WTC11 (cell line): ENCODE results near the gene ARMC2. TPM values are rescaled to one million over a fixed set of nuclear protein-coding genes. Genes with fewer than 3 reads are reported as not detected.

ENCODE experiments used
- ATAC-seq: fragments of 200-7000 bp; cut with Tn5 transposase; 2 replicates; pipeline ENCODE4 v1.10.0; 2021; ENCODE audit warnings: mild to moderate bottlenecking, moderate library complexity
- CTCF ChIA-PET: fragments of 300-600 bp; sonication (Branson Sonifier 250); formaldehyde crosslinking; loops from one replicate; lab custom pipeline; 2021; ENCODE audit warnings: antibody characterized with exemption; lab: Charles Lee
- POLR2A ChIA-PET: fragments of 350-600 bp; sonication (Branson Sonifier 250); formaldehyde crosslinking; loops from one replicate; lab custom pipeline; 2021; ENCODE audit warnings: antibody characterized with exemption; lab: Charles Lee
- DNase-seq: peaks from one replicate; pipeline ENCODE4 v3.0.0; 2021; ENCODE audit warnings: low spot score
- H3K27ac Mint-ChIP-seq: 2 replicates; pipeline ENCODE4 v1.8.0; 2021; ENCODE audit warnings: mixed read lengths
- H3K27me3 Mint-ChIP-seq: 2 replicates; pipeline ENCODE4 v1.8.0; 2021; ENCODE audit warnings: low read depth, mild to moderate bottlenecking, moderate library complexity, mixed read lengths
- H3K36me3 Mint-ChIP-seq: 2 replicates; pipeline ENCODE4 v1.8.0; 2021; ENCODE audit warnings: mixed read lengths
- H3K4me1 Mint-ChIP-seq: 2 replicates; pipeline ENCODE4 v1.8.0; 2022; ENCODE audit warnings: mixed read lengths
- H3K4me3 Mint-ChIP-seq: 2 replicates; pipeline ENCODE4 v1.8.0; 2021; ENCODE audit warnings: mild to moderate bottlenecking, moderate library complexity, mixed read lengths
- H3K9me3 Mint-ChIP-seq: 2 replicates; pipeline ENCODE4 v1.8.0; 2021; ENCODE audit warnings: mixed read lengths
- CTCF ChIP-seq: fragments of 200-600 bp; IDR thresholded peaks from 2 replicates; pipeline ENCODE4 v1.8.0; 2022; ENCODE audit warnings: antibody characterized with exemption
- FOXP1 ChIP-seq: sonication (generic); formaldehyde crosslinking; IDR thresholded peaks from 2 replicates; pipeline ENCODE4 v1.8.0; 2022; ENCODE audit warnings: missing genetic modification reagents, mild to moderate bottlenecking, moderate library complexity, borderline replicate concordance
- GTF2I ChIP-seq: fragments of 250-450 bp; sonication (Bioruptor Pico); conservative IDR thresholded peaks from 2 replicates; pipeline ENCODE4 v1.4.0; 2021; ENCODE audit warnings: mild to moderate bottlenecking
- IRF2 ChIP-seq: sonication (generic); formaldehyde crosslinking; IDR thresholded peaks from 2 replicates; pipeline ENCODE4 v1.8.0; 2022; ENCODE audit warnings: low read depth, missing genetic modification reagents, borderline replicate concordance
- MAX ChIP-seq: sonication (generic); formaldehyde crosslinking; IDR thresholded peaks from 2 replicates; pipeline ENCODE4 v1.8.0; 2022; ENCODE audit warnings: mild to moderate bottlenecking, missing genetic modification reagents
- OVOL2 ChIP-seq: fragments of 250-450 bp; sonication (Bioruptor Pico); IDR thresholded peaks from 2 replicates; pipeline ENCODE4 v1.9.0; 2021; ENCODE audit warnings: mild to moderate bottlenecking, borderline replicate concordance
- PRDM15 ChIP-seq: sonication (generic); formaldehyde crosslinking; IDR thresholded peaks from 2 replicates; pipeline ENCODE4 v1.8.0; 2022; ENCODE audit warnings: missing genetic modification reagents
- RELA ChIP-seq: sonication (generic); formaldehyde crosslinking; IDR thresholded peaks from 2 replicates; pipeline ENCODE4 v1.8.1; 2022; ENCODE audit warnings: missing genetic modification reagents, mild to moderate bottlenecking, borderline replicate concordance
- TEAD4 ChIP-seq: sonication (generic); formaldehyde crosslinking; IDR thresholded peaks from 2 replicates; pipeline ENCODE4 v1.8.0; 2022; ENCODE audit warnings: mild to moderate bottlenecking, missing genetic modification reagents
- TP53 ChIP-seq: sonication (generic); formaldehyde crosslinking; IDR thresholded peaks from 2 replicates; pipeline ENCODE4 v1.8.1; 2023; ENCODE audit warnings: mild to moderate bottlenecking, missing genetic modification reagents
- USF1 ChIP-seq: sonication (generic); formaldehyde crosslinking; IDR thresholded peaks from 2 replicates; pipeline ENCODE4 v1.8.0; 2022; ENCODE audit warnings: mild to moderate bottlenecking, missing genetic modification reagents
- ZNF121 ChIP-seq: sonication (generic); formaldehyde crosslinking; IDR thresholded peaks from 2 replicates; pipeline ENCODE4 v1.8.0; 2023; ENCODE audit warnings: missing genetic modification reagents
- ZNF512 ChIP-seq: sonication (generic); formaldehyde crosslinking; IDR thresholded peaks from 2 replicates; pipeline ENCODE4 v1.8.1; 2022; ENCODE audit warnings: missing genetic modification reagents, borderline replicate concordance
- total RNA-seq: library from RNA; stranded (reverse); gene quantifications from 3 replicates; pipeline ENCODE4 v1.2.3, GENCODE V29; 2021
- TF ChIP-seq, protein P1 (sequence below): sonication (generic); formaldehyde crosslinking; IDR thresholded peaks from 2 replicates; pipeline ENCODE4 v1.8.1; 2023; ENCODE audit warnings: mild to moderate bottlenecking, moderate library complexity, missing genetic modification reagents
- TF ChIP-seq, protein P2 (sequence below): sonication (generic); formaldehyde crosslinking; IDR thresholded peaks from 2 replicates; pipeline ENCODE4 v1.8.1; 2023; ENCODE audit warnings: mild to moderate bottlenecking, missing genetic modification reagents, borderline replicate concordance

ARMC2 gene
- total RNA-seq, 1 experiment from 2014 or later = 5.2 TPM

GRCh38 chr6:108800427-108800864 lies 47.8 kb upstream of the ARMC2 start:
- no peak for DNase-seq
- H3K27ac Mint-ChIP-seq = no peak overlapping the region
- ChIA-PET CTCF (interaction anchor here (1.2 kb wide), 1 partner anchor 37 kb away, joined by 3 read pairs; no protein-coding TSS in a partner anchor), POLR2A (no interaction called here)
- no peak for TF ChIP-seq USF1 (CRISPR knock-in tag)
- TF ChIP-seq PRDM15 (CRISPR knock-in tag) = no peak
- no peak for TF ChIP-seq IRF2 (CRISPR knock-in tag)
- no peak for TF ChIP-seq FOXP1
- TF ChIP-seq GTF2I = no peak
- TF ChIP-seq, protein P1, sequence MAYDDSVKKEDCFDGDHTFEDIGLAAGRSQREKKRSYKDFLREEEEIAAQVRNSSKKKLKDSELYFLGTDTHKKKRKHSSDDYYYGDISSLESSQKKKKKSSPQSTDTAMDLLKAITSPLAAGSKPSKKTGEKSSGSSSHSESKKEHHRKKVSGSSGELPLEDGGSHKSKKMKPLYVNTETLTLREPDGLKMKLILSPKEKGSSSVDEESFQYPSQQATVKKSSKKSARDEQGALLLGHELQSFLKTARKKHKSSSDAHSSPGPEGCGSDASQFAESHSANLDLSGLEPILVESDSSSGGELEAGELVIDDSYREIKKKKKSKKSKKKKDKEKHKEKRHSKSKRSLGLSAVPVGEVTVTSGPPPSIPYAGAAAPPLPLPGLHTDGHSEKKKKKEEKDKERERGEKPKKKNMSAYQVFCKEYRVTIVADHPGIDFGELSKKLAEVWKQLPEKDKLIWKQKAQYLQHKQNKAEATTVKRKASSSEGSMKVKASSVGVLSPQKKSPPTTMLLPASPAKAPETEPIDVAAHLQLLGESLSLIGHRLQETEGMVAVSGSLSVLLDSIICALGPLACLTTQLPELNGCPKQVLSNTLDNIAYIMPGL (CRISPR knock-in tag) = no peak
- no peak for TF ChIP-seq ZNF121
- no peak for TF ChIP-seq ZNF512 (CRISPR knock-in tag)
- no peak for TF ChIP-seq OVOL2 (CRISPR knock-in tag)
- TF ChIP-seq TP53 (CRISPR knock-in tag) = no peak
- TF ChIP-seq TEAD4 (CRISPR knock-in tag) = no peak
- TF ChIP-seq, protein P2, sequence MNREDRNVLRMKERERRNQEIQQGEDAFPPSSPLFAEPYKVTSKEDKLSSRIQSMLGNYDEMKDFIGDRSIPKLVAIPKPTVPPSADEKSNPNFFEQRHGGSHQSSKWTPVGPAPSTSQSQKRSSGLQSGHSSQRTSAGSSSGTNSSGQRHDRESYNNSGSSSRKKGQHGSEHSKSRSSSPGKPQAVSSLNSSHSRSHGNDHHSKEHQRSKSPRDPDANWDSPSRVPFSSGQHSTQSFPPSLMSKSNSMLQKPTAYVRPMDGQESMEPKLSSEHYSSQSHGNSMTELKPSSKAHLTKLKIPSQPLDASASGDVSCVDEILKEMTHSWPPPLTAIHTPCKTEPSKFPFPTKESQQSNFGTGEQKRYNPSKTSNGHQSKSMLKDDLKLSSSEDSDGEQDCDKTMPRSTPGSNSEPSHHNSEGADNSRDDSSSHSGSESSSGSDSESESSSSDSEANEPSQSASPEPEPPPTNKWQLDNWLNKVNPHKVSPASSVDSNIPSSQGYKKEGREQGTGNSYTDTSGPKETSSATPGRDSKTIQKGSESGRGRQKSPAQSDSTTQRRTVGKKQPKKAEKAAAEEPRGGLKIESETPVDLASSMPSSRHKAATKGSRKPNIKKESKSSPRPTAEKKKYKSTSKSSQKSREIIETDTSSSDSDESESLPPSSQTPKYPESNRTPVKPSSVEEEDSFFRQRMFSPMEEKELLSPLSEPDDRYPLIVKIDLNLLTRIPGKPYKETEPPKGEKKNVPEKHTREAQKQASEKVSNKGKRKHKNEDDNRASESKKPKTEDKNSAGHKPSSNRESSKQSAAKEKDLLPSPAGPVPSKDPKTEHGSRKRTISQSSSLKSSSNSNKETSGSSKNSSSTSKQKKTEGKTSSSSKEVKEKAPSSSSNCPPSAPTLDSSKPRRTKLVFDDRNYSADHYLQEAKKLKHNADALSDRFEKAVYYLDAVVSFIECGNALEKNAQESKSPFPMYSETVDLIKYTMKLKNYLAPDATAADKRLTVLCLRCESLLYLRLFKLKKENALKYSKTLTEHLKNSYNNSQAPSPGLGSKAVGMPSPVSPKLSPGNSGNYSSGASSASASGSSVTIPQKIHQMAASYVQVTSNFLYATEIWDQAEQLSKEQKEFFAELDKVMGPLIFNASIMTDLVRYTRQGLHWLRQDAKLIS = no peak
- TF ChIP-seq MAX (CRISPR knock-in tag) = no peak
- TF ChIP-seq RELA (CRISPR knock-in tag) = no peak
- TF ChIP-seq CTCF = no peak
- no peaks in the 10 kb centered on the region for H3K36me3 Mint-ChIP-seq
- H3K4me3 Mint-ChIP-seq = no peak overlapping the region
- H3K9me3 Mint-ChIP-seq = no peaks in the 10 kb centered on the region
- no peaks in the 10 kb centered on the region for H3K27me3 Mint-ChIP-seq
- ATAC-seq = no peak
- H3K4me1 Mint-ChIP-seq = peaks cover 14% of the 10 kb centered on the region
